ACC112 (cell line): ENCODE results near the gene CYP39A1.

Experiments
- H2AFZ ChIP-seq: fragments of 200-600 bp; sonication (generic); one replicate; pipeline ENCODE4 v1.6.0; 2017; ENCODE audit warnings: antibody characterized with exemption, low read length; ENCODE audit not compliant: unreplicated experiment
- H3K27ac ChIP-seq: fragments of 200-600 bp; sonication (generic); 2 replicates; pipeline ENCODE4 v1.5.1; 2014; ENCODE audit warnings: low read depth, mild to moderate bottlenecking, antibody characterized with exemption, low read length, moderate library complexity
- H3K27me3 ChIP-seq: fragments of 200-600 bp; sonication (generic); 2 replicates; pipeline ENCODE4 v1.6.1; 2014; ENCODE audit warnings: mild to moderate bottlenecking, antibody characterized with exemption, low read length, moderate library complexity, mixed read lengths; ENCODE audit not compliant: insufficient read depth
- H3K36me3 ChIP-seq: fragments of 200-600 bp; sonication (generic); 2 replicates; pipeline ENCODE4 v1.6.1; 2016; ENCODE audit warnings: mild to moderate bottlenecking, antibody characterized with exemption, low read length, moderate library complexity, mixed read lengths; ENCODE audit not compliant: insufficient read depth
- H3K4me1 ChIP-seq: fragments of 200-600 bp; sonication (generic); one replicate; pipeline ENCODE4 v1.6.1; 2016; ENCODE audit warnings: low read length, mixed read lengths; ENCODE audit not compliant: insufficient read depth, unreplicated experiment, control insufficient read depth
- H3K4me3 ChIP-seq: fragments of 200-600 bp; sonication (generic); 2 replicates; pipeline ENCODE4 v1.5.1; 2014; ENCODE audit warnings: mild to moderate bottlenecking, low read depth, low read length
- H3K79me2 ChIP-seq: fragments of 200-600 bp; sonication (generic); one replicate; pipeline ENCODE4 v1.6.0; 2016; ENCODE audit warnings: low read length; ENCODE audit not compliant: control insufficient read depth, unreplicated experiment, insufficient read depth

CYP39A1 gene

GRCh38 chr6:46555129-46555528 lies 97.5 kb downstream of the CYP39A1 start:
- Histone ChIP-seq H3K27me3 (0 out of 2 replicates have a peak, but pooled peaks cover 18% of the 10 kb centered on the region), H3K27ac (no peak overlapping the region), H3K4me1 (no peaks in the 10 kb centered on the region), H2AFZ (no peak overlapping the region), H3K4me3 (no peak overlapping the region), H3K79me2 (no peaks in the 10 kb centered on the region), H3K36me3 (no peaks in the 10 kb centered on the region)

GRCh38 chr6:46549155-46549554 lies 103.5 kb downstream of the CYP39A1 start:
- no peak overlapping the region for H3K4me3 ChIP-seq
- no peaks in the 10 kb centered on the region; the same call in 1 of the 2 replicates for H3K27me3 ChIP-seq
- H2AFZ ChIP-seq: no peak overlapping the region
- no peaks in the 10 kb centered on the region for H3K79me2 ChIP-seq
- H3K27ac ChIP-seq: no peak overlapping the region
- H3K4me1 ChIP-seq: no peaks in the 10 kb centered on the region
- no peaks in the 10 kb centered on the region for H3K36me3 ChIP-seq

- H3K4me3 ChIP-seq: no peak overlapping the region
- H3K27ac ChIP-seq: no peak overlapping the region
- no peak overlapping the region for H2AFZ ChIP-seq
- peaks cover 25% of the 10 kb centered on the region for H3K27me3 ChIP-seq
- H3K36me3 ChIP-seq: no peaks in the 10 kb centered on the region
- no peaks in the 10 kb centered on the region for H3K79me2 ChIP-seq
- H3K4me1 ChIP-seq: no peaks in the 10 kb centered on the region
These were observed 111.1 kb downstream of the CYP39A1 start for GRCh38 chr6:46541556-46541955.

DNA sequence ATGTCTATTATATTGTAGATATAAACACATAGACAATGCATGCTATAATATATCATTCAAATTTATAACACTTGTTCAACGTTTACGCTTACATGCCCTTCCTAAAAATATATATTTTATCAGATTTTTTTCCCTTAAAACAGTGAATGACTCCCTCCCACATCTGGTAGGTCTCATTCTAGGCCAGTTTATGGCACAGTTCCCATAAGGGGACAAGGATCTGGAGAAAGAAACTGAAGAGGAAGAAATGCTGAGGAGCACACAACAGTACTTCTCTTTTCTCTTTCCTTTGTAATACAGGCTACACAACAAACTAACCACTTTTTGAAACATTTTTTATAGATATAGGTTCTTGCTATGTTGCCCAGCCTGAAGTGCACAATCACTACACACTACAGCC lies 112.8 kb downstream of the CYP39A1 start:
- no peak overlapping the region for H3K4me3 ChIP-seq
- H3K4me1 ChIP-seq: no peaks in the 10 kb centered on the region
- no peaks in the 10 kb centered on the region for H3K36me3 ChIP-seq
- peaks cover 25% of the 10 kb centered on the region for H3K27me3 ChIP-seq
- H3K27ac ChIP-seq: no peak overlapping the region
- H3K79me2 ChIP-seq: no peaks in the 10 kb centered on the region
- no peak overlapping the region for H2AFZ ChIP-seq

- no peak overlapping the region for H3K4me3 ChIP-seq
- H3K36me3 ChIP-seq: no peaks in the 10 kb centered on the region
- peaks cover 25% of the 10 kb centered on the region for H3K27me3 ChIP-seq
- H2AFZ ChIP-seq: no peak overlapping the region
- H3K27ac ChIP-seq: no peak overlapping the region
- H3K79me2 ChIP-seq: no peaks in the 10 kb centered on the region
- no peaks in the 10 kb centered on the region for H3K4me1 ChIP-seq
These were observed 113.7 kb downstream of the CYP39A1 start for GRCh38 chr6:46538800-46539480.

GRCh38 chr6:46530896-46531295 lies 121.7 kb downstream of the CYP39A1 start:
- no peaks in the 10 kb centered on the region for H3K36me3 ChIP-seq
- no peak overlapping the region for H2AFZ ChIP-seq
- no peaks in the 10 kb centered on the region for H3K4me1 ChIP-seq
- H3K27ac ChIP-seq: no peak overlapping the region
- no peak overlapping the region for H3K4me3 ChIP-seq
- H3K79me2 ChIP-seq: no peaks in the 10 kb centered on the region
- peaks cover 5% of the 10 kb centered on the region; the same call in 1 of the 2 replicates for H3K27me3 ChIP-seq

DNA sequence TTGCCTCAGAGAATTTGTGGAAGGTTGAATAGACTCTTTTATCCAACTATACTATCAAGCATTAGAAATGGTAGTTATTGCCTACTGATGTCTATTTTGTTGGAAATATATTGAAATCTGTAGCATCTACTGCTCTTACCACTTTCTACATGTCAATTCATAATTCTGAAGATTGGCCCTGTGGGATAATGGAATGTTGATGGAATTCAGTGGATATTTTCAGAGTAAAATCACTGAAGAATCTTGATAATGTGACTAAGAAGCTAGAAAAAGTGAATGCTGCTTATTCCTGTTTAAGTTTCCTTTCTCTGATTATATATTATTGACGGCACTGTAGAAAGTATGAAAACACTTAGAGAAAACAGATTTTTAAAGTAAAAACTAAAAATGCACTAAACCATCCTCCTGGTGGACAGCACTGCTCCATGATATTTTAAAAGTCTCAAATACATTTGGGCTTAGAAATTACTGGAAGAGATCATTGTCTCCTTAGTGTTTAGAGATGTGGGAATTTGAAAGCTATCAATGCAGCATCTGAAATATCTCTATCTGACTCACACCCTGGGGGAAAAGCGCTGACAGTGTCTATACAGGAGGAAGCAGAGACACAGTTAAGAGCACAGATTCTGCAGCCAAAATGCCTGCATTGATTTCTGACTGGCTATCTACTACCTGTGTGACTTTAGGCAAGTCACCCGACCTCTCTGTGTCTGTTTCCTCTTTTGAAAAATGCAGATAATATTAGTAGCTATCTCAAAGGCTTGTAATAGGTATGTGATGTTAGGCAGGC lies 123.5 kb downstream of the CYP39A1 start:
- H3K4me1 ChIP-seq: no peaks in the 10 kb centered on the region
- H3K36me3 ChIP-seq: no peaks in the 10 kb centered on the region
- no peaks in the 10 kb centered on the region for H3K79me2 ChIP-seq
- peaks cover 14% of the 10 kb centered on the region; the same call in 1 of the 2 replicates for H3K27me3 ChIP-seq
- H2AFZ ChIP-seq: no peak overlapping the region
- H3K4me3 ChIP-seq: no peak overlapping the region
- H3K27ac ChIP-seq: no peak overlapping the region

DNA sequence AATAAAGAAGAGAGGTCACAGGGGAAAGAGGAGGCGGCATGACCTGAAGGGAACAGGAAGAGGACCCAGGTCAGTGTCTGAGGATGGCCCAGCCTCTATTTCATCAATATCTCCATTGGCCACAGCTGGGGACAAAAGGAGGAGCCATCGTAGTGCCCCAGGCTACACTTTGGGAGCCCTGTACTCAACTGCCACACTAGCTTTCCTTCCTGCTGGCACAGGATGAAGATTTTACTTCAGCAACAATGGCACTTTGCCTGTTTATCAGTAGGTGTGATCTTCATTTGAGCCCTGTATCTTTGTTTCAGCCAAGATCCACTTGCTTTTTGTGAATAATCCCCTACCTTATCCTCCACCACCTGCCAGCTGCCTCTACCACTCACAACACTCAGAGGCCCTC lies 126.0 kb downstream of the CYP39A1 start:
- Histone ChIP-seq H3K36me3 (no peaks in the 10 kb centered on the region), H3K4me1 (peaks cover 1% of the 10 kb centered on the region), H3K79me2 (no peaks in the 10 kb centered on the region), H3K27ac (no peak overlapping the region), H3K4me3 (no peak overlapping the region), H3K27me3 (peaks cover 14% of the 10 kb centered on the region; the same call in 1 of the 2 replicates), H2AFZ (no peak overlapping the region)

GRCh38 chr6:46525583-46525982 lies 127.0 kb downstream of the CYP39A1 start:
- H3K36me3 ChIP-seq: no peaks in the 10 kb centered on the region
- no peak overlapping the region for H2AFZ ChIP-seq
- H3K27me3 ChIP-seq: peaks cover 14% of the 10 kb centered on the region; the same call in 1 of the 2 replicates
- H3K79me2 ChIP-seq: no peaks in the 10 kb centered on the region
- peaks cover 7% of the 10 kb centered on the region for H3K4me1 ChIP-seq
- no peak overlapping the region for H3K27ac ChIP-seq
- H3K4me3 ChIP-seq: no peak overlapping the region

DNA sequence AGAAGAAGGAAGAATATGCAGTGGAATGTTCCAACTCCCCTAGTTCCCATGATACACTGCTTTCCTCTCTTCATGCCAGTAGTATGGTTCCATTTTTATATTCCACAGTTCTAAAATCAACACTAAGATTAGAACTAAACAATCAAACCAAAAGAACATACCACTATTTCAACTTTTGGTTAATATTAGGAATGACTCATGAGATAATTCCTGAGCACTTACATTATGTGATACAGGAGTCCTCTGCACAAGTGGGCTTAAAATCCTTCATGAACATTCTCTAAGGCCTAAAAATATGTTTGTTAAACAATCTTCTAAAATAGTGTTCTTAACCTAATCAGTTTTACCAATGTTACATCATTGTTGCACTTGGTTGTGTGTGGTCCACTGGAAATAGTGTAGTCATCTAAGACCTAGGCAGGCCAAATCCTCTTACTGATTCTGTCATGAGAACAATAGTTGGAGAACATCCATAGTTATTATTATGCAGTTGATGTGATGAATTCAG lies 131.1 kb downstream of the CYP39A1 start:
- H3K27ac ChIP-seq: no peak overlapping the region
- H3K79me2 ChIP-seq: no peaks in the 10 kb centered on the region
- H3K27me3 ChIP-seq: peaks cover 14% of the 10 kb centered on the region; the same call in 1 of the 2 replicates
- H3K4me1 ChIP-seq: peaks cover 7% of the 10 kb centered on the region
- H3K4me3 ChIP-seq: no peak overlapping the region
- H2AFZ ChIP-seq: no peak overlapping the region
- H3K36me3 ChIP-seq: no peaks in the 10 kb centered on the region
